ENCODE data around the gene SKOR1.

The SKOR1 gene

DNA sequence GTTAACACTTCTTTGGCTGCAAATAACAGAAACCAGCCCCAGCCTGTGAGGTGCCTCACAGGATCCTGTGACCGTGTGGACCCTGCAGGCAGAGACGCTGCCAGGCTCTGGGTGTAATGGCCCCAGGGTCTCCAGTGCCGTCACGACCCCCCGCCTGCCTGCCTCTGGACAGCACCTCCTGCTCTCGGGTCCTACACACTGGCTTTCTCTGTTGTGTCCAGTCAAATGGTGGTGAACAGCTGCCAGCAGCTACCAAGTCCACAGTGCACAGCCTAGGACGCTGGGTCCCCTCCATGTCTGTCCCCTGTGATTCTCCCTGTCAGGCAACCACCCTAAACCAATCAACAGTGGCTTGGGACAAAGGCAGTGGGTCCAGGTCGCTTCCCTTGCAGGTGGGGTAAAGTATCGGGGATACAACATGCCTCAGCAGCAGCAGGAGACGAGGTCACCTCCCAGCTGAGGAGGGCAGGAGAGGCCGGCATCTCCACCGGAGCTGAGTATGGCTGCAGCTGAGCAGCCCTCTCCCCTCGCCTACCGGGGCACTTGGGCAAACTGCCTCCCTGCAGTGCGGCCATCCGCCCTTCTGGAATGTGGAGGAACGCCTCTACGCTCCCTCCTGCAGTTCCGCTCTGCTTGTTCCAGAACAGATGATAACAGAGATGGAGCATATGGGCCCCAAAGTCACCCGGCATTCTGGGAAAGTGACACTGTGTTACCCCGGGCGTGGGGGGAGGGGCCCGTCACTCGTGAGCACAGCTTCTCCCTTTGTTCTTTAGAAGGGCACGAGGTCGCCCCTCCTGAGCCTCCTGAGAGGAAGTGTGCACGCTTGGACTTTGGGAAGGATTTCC, 21.1 kb upstream of the SKOR1 start:
- Histone ChIP-seq H3K36me3 (replicated peaks) (no peaks in the 10 kb centered on the region), H3K27me3 (ENCODE audit: low read depth) (no peaks in the 10 kb centered on the region), H3K9me3 (no peaks in the 10 kb centered on the region), H3K4me1 (peaks cover 8% of the 10 kb centered on the region), H3K4me3 (no peak overlapping the region)
- no peak for DNase-seq (ENCODE audit: low spot score in 2 of 2)
- in situ Hi-C loops (cut with MboI; ENCODE audit: low sequenced_read_pairs), result no loop called here

DNA sequence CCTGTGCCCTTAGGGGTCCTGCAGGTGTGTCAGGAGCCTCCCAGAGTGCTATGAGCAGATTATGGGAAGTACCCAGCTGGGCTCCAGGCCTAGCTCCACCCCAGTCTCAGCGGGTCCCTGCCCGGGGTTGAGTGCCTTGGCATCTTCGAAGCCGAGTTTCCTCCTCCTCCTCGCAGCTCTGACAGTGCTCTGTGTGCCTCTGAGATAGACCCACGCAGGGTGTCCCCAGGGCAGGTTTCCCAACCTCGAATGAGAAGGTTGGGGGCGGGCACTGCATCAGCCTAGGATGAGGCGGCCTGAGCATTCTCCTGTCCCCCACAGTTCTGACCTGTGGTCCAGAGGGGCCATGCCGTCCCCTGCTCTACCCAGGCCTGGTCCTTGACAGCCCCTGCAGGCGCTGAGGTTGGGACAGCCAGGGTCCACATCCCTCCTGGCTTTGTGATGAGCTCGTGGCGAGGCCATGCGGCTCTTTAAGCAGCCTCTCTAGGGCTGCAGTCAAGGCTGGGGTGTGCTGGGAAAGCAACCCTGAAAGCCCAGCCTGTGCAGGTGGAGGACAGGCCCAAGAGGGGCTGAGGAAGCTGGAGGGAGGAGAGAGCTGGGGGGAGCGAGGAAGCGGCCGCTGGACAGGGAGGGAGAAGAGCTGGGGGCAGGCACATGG, 20.2 kb upstream of the SKOR1 start:
- no peaks in the 10 kb centered on the region for H3K36me3 ChIP-seq (replicated peaks)
- in situ Hi-C loops (cut with MboI; ENCODE audit: low sequenced_read_pairs), result no loop called here
- H3K4me3 ChIP-seq, result no peak overlapping the region
- no peaks in the 10 kb centered on the region for H3K9me3 ChIP-seq
- DNase-seq (ENCODE audit: low spot score in 2 of 2), result no peak
- H3K4me1 ChIP-seq, result peaks cover 2% of the 10 kb centered on the region; the same call in 1 of the 2 replicates
- H3K27me3 ChIP-seq (ENCODE audit: low read depth), result no peaks in the 10 kb centered on the region

DNA sequence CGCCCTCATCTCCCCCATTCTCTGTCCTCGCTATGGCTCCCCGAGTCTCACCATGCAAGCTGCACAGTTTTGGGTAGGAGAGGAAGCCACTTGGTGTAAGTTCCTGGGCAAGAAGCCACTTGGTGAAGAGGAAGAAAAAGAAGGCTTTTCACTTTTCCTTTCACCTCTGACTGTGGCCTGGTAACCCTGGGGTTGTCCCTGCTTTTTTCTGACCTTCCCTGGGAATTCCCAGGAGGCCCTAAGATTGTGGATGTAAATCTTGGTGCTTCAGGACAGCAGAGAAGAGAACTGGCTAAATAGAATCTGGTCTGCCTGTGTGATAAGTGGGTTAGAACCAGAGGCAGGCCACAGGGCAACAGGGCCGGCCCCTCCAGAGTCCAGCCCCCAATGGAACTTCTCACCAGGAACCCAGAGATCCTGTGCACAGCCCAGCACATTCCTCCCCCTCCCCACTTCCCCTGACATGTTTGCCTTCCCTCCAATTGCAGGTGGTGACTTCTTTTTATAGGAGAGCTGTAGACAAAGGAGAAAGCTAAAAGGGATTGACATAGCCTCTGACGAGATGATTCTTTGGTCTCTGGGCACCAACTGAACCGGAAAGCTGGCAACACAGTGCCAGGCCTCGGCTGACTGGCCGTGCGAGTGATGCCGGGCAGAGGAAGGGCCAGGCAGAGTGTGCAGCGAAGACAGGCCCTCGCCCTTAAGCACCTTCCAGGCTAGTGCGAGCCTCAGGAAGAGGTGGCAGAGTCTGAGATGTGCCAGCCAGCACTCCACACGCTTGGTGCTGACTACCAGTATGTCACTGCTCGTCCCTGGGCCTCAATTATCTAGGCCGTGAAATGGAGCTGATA, 19.4 kb upstream of the SKOR1 start:
- in situ Hi-C loops (cut with MboI; ENCODE audit: low sequenced_read_pairs), result no loop called here
- Histone ChIP-seq H3K9me3 (no peaks in the 10 kb centered on the region), H3K36me3 (replicated peaks) (no peaks in the 10 kb centered on the region), H3K4me3 (no peak overlapping the region), H3K4me1 (no peaks in the 10 kb centered on the region), H3K27me3 (ENCODE audit: low read depth) (no peaks in the 10 kb centered on the region)
- no peak for DNase-seq (ENCODE audit: low spot score in 2 of 2)

DNA sequence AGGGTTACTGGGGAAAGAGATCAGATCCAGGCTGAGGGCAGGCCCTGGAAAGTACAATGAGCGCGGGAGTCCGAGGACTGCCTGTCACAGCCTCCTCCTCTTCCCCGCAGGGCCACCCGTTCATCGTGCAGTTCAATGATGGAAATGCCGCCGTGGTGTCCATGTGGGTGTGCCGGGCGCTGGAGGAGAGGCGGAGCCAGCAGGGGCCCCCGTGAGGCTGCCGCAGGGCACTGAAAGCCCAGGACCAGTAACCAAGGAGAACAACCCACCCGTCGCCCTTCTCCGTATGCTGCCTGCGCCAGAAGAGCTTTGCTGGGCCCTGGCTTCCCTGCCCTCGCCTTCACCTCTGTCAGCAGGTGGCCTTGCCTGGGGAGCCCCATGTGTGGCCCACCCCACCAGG, 18.8 kb upstream of the SKOR1 start:
- Histone ChIP-seq H3K36me3 (replicated peaks) (no peaks in the 10 kb centered on the region), H3K27me3 (ENCODE audit: low read depth) (no peaks in the 10 kb centered on the region), H3K9me3 (no peaks in the 10 kb centered on the region), H3K4me1 (no peaks in the 10 kb centered on the region), H3K4me3 (no peak overlapping the region)
- in situ Hi-C loops (cut with MboI; ENCODE audit: low sequenced_read_pairs), result no loop called here
- no peak for DNase-seq (ENCODE audit: low spot score in 2 of 2)

DNA sequence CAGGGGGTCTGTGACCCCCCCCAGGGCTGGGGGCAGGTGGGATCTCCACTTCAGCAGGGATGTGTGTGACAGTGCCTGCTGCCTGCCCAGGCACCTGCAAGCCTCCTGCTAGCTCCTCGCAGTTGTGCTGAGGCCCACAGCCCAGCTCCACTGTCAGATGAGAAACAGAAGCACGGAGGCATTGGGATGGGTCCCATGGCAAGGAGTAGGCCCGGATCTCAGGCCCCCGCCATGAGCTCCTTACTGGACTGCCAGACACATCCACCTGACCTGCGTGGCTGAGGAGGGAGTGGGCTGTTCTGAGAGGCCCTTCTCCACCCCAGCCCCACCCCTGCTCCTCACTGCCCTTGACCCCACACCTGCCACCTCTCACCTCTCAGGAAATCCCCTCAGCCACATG, 18.2 kb upstream of the SKOR1 start:
- in situ Hi-C loops (cut with MboI; ENCODE audit: low sequenced_read_pairs), result no loop called here
- H3K4me1 ChIP-seq, result no peaks in the 10 kb centered on the region
- DNase-seq (ENCODE audit: low spot score in 2 of 2), result no peak
- no peaks in the 10 kb centered on the region for H3K27me3 ChIP-seq (ENCODE audit: low read depth)
- H3K36me3 ChIP-seq (replicated peaks), result no peaks in the 10 kb centered on the region
- H3K9me3 ChIP-seq, result no peaks in the 10 kb centered on the region
- H3K4me3 ChIP-seq, result no peak overlapping the region

DNA sequence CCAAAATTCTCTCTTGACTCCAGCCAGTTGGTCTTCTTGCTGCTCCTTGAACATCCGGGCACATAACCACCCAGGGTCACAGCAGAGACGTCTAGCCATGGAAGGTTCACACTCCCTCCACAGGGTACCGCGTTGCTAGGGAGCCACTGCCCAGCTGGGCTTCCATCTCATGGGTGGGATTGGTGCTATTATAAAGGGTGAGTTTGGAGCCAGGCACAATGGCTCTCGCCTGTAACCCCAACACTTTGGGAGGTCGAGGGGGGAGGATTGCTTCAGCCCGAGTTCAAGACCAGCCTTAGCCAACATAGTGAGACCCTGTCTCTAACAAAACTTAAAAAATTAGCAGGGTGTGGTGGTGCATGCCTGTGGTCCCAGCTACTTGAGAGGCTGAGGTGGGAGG, 17.5 kb upstream of the SKOR1 start:
- H3K4me1 ChIP-seq, result no peaks in the 10 kb centered on the region
- no peaks in the 10 kb centered on the region for H3K36me3 ChIP-seq (replicated peaks)
- no peaks in the 10 kb centered on the region; the same call in 1 of the 2 replicates for H3K27me3 ChIP-seq (ENCODE audit: low read depth)
- no peak for DNase-seq (ENCODE audit: low spot score in 2 of 2)
- H3K4me3 ChIP-seq, result no peak overlapping the region
- H3K9me3 ChIP-seq, result no peaks in the 10 kb centered on the region
- in situ Hi-C loops (cut with MboI; ENCODE audit: low sequenced_read_pairs), result no loop called here

DNA sequence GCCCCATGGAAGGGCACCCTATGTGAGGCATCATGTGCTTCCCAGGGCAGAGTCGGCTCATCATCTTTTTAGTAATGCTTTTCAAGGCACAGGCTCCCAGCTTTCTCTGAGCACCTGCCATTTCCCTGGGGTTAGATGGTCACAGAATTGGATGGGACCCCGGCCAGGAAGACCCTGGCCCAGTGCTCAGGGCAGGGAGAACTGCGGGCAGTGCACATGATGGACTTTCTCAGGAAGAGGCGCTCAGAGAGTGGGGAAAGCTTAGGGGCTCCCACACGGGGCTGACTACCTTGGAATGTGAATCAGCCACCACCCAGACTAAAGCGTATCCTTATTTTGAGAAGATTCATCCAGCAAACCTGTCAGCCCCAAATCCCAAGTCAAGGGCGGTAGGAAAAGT, 16.5 kb upstream of the SKOR1 start:
- no peaks in the 10 kb centered on the region; the same call in 1 of the 2 replicates for H3K27me3 ChIP-seq (ENCODE audit: low read depth)
- DNase-seq (ENCODE audit: low spot score in 2 of 2), result no peak
- no peaks in the 10 kb centered on the region for H3K36me3 ChIP-seq (replicated peaks)
- H3K4me1 ChIP-seq, result no peaks in the 10 kb centered on the region
- H3K4me3 ChIP-seq, result no peak overlapping the region
- in situ Hi-C loops (cut with MboI; ENCODE audit: low sequenced_read_pairs), result no loop called here
- no peaks in the 10 kb centered on the region for H3K9me3 ChIP-seq

DNA sequence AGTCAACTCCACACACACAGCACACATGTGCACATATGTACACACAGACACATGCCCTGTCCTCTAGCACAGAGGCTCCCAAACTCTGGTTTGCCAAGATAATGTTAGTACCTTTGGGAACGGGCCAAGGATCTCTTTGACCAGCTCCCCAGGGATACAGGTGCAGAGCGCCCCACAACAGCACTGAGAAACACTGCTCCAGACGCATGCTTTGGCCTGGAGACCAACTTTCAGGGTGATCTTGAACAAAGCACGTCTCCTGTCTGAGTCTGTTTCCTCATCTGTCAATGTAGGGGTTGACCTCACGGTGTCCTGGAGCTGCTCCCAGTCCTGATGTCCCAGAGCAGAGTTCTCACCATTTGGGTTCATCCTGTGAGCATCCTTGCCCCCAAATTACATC, 15.9 kb upstream of the SKOR1 start:
- H3K36me3 ChIP-seq (replicated peaks), result no peaks in the 10 kb centered on the region
- no peaks in the 10 kb centered on the region for H3K9me3 ChIP-seq
- H3K4me3 ChIP-seq, result no peak overlapping the region
- H3K27me3 ChIP-seq (ENCODE audit: low read depth), result no peaks in the 10 kb centered on the region; the same call in 1 of the 2 replicates
- H3K4me1 ChIP-seq, result no peaks in the 10 kb centered on the region
- in situ Hi-C loops (cut with MboI; ENCODE audit: low sequenced_read_pairs), result no loop called here
- DNase-seq (ENCODE audit: low spot score in 2 of 2), result no peak

DNA sequence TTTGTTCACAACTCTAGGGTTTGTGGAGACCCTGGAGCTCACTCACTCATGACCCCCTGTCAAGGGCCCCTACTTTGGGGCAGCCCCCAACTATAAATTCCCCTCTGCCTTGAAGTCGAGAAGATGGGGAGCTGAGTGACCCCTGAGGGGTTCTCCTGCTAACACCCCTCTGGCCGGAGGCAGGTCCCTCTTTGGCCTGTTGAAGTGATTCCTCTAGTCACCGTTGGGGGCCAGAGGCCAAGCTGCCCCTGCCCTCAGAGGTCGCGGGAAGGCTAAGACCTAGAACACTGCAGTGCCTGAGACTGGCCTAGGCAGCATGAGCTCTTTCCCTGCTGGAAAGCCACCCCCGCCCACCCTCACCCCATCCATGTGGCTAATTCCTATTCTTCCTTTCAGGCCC, 15.4 kb upstream of the SKOR1 start:
- in situ Hi-C loops (cut with MboI; ENCODE audit: low sequenced_read_pairs), result no loop called here
- Histone ChIP-seq H3K9me3 (no peaks in the 10 kb centered on the region), H3K4me3 (no peak overlapping the region), H3K36me3 (replicated peaks) (no peaks in the 10 kb centered on the region), H3K27me3 (ENCODE audit: low read depth) (no peaks in the 10 kb centered on the region; the same call in 1 of the 2 replicates), H3K4me1 (no peaks in the 10 kb centered on the region)
- DNase-seq (ENCODE audit: low spot score in 2 of 2), result no peak

DNA sequence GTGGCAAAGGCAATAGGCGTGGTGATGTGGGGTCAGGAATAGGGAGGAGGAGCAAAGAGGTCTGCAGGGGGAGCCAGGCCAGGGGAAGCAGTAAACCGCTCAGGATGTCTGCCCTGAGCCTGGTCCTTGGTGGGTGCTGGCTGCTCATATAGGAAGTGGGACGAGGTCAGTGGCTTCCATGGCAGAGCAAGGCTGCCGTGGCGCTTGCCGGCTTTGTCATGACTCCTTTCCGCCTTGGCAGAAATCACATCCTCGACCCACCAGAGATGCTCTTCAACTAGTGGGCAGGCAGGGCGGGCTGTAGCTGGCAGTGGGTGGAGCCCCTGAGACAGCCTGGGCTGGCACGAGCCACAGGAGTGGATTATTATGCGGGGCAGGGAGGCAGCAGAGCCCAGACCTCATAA, 13.1 kb upstream of the SKOR1 start:
- Histone ChIP-seq H3K4me1 (no peaks in the 10 kb centered on the region), H3K36me3 (replicated peaks) (no peaks in the 10 kb centered on the region), H3K27me3 (ENCODE audit: low read depth) (no peaks in the 10 kb centered on the region; the same call in 1 of the 2 replicates), H3K4me3 (no peak overlapping the region), H3K9me3 (no peaks in the 10 kb centered on the region)
- in situ Hi-C loops (cut with MboI; ENCODE audit: low sequenced_read_pairs), result no loop called here
- no peak for DNase-seq (ENCODE audit: low spot score in 2 of 2)

DNA sequence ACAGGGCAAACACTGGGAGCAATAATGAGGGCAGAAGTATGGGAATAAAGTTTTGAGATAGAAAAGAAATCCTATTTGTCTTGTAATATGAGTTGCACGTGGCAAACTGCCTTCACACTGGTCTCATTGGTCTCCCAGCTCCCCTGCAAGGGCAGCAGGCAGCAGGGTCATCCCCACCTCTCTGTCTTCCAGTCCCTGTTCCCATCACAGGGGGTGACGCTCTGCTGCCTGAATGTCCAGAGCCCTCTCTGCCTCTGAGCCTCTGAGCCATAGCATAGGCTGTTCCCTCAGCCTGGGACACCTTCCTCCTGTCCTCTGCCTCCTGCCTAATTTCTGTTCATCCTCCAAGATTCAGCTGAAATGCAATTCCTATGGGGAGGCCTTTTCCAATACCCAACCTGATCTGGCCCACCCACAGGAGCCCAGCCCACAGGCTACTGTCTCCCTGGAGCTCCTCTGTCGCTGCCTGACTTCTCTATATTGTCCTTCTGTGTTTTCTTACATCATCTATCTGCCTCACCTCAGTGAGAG, 12.1 kb upstream of the SKOR1 start:
- no peak overlapping the region for H3K4me3 ChIP-seq
- no peaks in the 10 kb centered on the region for H3K4me1 ChIP-seq
- in situ Hi-C loops (cut with MboI; ENCODE audit: low sequenced_read_pairs), result no loop called here
- DNase-seq (ENCODE audit: low spot score in 2 of 2), result no peak
- no peaks in the 10 kb centered on the region for H3K9me3 ChIP-seq
- peaks cover 3% of the 10 kb centered on the region; the same call in 1 of the 2 replicates for H3K27me3 ChIP-seq (ENCODE audit: low read depth)
- H3K36me3 ChIP-seq (replicated peaks), result no peaks in the 10 kb centered on the region

DNA sequence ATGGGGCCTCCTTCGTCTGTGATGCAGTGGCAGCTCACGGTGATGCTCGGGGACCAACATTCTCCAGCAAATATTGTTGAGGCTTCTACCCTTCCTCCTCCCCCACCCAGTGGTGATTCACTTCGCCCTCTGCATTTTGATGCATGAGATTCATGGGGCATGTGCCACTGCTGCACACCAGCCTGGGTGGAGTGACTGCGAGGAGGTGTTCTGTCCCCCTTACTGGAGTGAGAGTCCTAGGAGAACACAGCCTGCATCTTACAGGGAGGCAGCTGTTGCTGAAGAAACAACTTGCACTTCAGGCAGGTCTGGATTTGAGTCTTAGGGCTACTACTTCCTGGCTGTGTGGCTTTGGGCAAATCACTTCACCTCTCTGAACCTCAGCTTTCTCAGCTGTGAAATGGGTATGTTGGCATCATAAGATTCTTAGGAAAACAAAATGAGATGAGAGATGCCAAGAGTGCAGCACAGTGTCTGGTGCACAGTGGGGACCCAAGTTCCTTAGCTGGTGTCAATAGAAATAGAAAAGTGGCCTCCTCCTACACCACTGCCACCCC, 10.2 kb upstream of the SKOR1 start:
- no peak for DNase-seq (ENCODE audit: low spot score in 2 of 2)
- in situ Hi-C loops (cut with MboI; ENCODE audit: low sequenced_read_pairs), result no loop called here
- peaks cover 18% of the 10 kb centered on the region for H3K27me3 ChIP-seq (ENCODE audit: low read depth)

DNA sequence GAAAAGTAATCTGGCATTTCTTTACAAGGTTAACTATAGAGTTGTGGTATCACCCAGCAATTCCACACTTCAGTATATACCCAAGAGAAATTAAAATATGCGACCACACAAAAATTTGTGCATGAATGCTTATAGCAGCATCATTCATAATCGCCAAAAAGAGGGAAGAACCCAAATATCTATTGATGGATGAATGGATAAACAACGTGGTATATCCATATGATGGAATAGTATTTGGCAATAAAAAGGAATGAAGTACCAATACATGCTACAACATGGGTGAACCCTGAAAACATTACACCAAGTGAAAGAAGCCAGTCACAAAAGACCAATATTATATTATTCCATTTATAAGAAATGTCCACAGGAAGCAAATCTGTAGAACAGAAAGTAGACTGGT, 8.6 kb upstream of the SKOR1 start:
- Histone ChIP-seq H3K36me3 (replicated peaks) (no peaks in the 10 kb centered on the region), H3K4me3 (no peak overlapping the region), H3K27me3 (ENCODE audit: low read depth) (peaks cover 34% of the 10 kb centered on the region), H3K4me1 (no peaks in the 10 kb centered on the region), H3K9me3 (no peaks in the 10 kb centered on the region)
- DNase-seq (ENCODE audit: low spot score in 2 of 2), result no peak
- in situ Hi-C loops (cut with MboI; ENCODE audit: low sequenced_read_pairs), result no loop called here

More for the DNA sequence above, 10.2 kb upstream of the SKOR1 start:
- H3K4me3 ChIP-seq, result no peak overlapping the region
- no peaks in the 10 kb centered on the region for H3K9me3 ChIP-seq
- no peaks in the 10 kb centered on the region for H3K4me1 ChIP-seq
- no peaks in the 10 kb centered on the region for H3K36me3 ChIP-seq (replicated peaks)

Measured in HAP-1 (cell line).